Nucleus accumbens (tissue), 56 donors: ENCODE results near the gene PIGW.

Experiments used
- DNase-seq, 56 donors: peaks; one replicate each; lab custom pipeline; 2025; lab: John Stamatoyannopoulos, UW

PIGW gene

DNA sequence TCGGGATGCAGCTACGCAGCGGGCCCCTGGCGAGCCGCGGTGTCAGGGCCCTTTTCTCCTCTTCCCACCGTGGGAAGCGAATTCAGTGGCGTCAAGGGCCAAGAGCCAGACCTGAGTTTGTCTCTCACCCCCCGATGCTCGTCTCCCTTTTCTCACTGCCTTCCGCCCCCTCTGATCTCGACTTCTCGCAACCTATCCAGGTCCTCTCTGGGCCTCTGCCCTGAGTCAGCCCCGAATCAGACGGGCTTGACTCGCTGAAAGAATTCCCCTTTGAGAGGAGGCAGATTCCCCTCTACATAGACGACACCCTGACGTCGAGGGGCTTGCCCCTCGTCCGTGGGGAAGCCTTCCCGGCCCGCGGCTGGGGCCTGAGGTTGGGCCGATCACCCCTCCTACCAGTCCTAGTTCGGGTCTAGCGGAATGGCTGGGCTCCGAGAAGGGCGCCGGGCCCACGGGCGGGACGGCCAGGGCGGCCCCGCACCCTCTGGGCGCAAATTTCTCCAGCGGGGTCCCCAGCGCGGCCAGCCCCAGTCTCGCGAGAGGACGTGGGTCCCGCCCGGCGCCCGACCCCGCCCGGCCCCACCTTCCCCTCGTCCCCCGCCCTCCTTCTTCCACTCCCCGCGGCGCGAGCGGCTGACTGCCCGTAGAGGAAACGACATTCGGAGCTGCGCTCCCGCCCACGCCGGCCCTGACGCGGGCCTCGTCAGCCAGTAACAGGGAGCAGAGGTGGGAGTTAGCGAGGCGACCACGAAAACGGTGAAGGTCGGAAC is 9.7 kb downstream of the PIGW start, which contains the start of gene GGNBP2:
Gene GGNBP2, plus strand, starts transcription at position 613 of the 770 bp plus-strand sequence. CDS start 806 bp downstream, outside the sequence.
- DNase-seq, result peak in 55 of 56 donors; percentile 54 to 92 (median 85)

DNA sequence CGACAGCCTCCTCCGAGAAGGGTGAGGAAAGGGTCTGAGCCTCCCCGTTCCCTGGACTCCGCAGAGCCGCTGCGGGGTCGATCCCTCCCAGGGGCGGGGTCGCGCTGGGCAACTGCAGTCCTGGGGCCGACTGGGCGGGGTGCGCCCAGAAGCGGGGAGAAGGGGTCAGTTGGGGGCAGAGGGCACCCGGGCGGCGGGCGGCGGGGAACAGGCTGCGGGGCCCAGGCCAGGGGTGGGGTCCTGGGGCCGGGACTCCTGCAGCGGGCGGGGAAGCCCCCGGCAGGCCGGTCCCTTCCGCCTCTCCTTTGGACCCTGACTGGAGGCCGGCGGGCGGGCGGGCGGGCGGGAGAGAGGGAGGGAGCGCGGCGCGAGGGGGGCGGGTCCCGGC is 10.3 kb downstream of the PIGW start:
- DNase-seq, result peak in 22 of 56 donors; percentile 54 to 95 (median 85)

DNA sequence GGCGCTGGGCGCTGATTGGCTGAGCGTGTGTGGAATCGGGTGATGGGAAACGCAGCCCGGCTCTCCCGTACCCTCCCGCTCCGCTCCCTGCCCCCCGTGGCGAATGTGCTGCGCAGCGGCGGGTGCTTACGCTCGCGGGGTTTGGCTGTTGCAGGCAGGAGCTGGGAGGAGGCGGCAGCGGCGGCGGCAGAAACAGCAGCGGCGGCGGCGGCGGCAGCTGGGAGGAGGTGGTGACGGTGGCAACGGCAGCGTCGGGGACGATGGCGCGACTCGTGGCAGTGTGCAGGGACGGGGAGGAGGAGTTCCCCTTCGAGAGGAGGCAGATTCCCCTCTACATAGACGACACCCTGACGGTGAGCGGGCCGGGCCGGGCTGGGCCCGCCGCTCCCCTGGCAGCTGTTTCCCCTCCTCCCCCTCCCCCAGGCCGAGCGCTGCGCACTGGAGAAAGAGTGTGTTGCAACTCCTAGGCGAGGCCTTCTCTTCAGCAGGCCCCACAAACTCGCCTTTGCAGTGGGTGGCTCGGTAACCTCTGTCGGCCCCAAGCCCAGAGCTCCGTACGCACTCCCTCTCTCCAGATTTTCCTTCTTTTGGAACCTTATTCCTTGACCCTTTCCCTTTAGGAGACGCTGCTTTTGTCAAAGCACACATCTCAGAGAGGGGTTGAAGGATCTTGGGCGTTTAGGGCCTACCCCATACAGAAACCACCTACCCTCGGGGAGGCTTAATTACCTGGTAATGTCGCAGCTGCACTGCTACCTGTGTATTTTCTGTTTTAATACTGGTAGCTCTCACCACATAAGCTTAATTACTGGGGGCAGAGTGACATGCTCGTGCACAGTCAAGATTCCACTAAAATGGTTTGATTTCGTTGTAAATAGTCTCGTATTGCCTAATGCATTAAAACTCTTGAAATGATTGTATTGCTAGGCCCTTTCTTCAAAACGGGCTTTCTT is 11.0 kb downstream of the PIGW start:
- DNase-seq, result peak in 54 of 56 donors; percentile 71 to 98 (median 94)

GRCh38 chr17:36546418-36547093 is 11.8 kb downstream of the PIGW start:
- DNase-seq, result no peak

DNA sequence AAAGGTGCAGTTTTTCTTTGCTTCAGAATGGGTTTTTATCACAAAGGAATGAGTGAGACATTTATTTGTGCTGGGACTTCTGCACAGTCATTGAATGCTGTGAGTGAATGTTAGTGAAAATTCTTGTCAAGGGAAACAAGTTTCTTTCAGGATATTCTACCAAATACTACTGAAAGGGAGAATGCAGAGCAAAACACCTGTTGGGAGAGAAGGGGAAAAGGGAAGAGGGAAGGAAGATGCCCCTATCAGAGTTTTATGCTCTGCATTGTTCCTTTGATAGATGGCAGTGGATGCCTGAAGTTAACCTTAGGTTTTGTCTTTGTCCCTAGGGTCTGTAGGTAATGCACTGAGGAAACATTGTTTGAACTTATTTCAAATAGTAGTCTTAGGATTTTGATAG is 13.0 kb downstream of the PIGW start:
- DNase-seq, result no peak

DNA sequence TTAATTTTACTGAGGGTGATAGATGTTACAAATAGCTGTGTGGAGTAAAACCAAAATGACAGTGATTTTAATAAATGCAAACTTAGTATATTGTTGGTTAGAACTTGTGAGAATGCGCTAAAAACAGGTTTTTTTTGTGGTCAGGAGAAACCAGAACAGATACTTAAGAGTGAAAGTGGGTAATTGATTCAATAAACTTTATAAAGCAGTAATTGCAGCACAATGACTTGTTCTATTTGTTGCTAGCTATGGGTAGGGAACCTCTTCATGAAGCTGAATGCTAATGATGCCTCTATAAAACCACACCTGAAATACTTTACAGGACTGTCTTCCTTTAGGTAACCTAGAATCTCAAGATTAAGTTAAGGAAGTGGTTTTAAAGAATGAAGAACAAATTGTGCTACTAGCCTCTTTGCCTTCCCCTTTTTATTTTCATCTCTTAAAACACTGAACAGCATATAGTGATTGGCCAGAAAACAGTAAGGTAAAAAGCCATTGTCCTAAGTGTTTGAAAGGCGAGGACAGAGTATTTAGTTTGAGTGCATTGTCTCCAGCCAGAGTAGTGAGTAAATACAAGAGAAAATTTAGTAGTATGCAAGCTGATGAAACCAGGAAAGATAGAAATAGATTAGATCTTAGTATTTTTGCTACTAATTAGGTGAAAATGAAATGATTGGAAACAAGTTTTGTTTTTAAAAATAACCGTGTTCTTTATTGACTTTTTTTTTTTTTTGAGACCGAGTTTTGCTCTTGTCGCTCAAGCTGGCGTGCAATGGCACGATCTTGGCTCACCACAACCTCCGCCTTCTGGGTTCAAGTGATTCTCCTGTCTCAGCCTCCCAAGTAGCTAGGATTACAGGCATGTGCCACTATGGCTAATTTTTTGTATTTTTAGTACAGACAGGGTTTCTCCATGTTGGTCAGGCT is 16.0 kb downstream of the PIGW start:
- no peak for DNase-seq

GRCh38 chr17:36553459-36553858 is 18.7 kb downstream of the PIGW start:
- no peak for DNase-seq

DNA sequence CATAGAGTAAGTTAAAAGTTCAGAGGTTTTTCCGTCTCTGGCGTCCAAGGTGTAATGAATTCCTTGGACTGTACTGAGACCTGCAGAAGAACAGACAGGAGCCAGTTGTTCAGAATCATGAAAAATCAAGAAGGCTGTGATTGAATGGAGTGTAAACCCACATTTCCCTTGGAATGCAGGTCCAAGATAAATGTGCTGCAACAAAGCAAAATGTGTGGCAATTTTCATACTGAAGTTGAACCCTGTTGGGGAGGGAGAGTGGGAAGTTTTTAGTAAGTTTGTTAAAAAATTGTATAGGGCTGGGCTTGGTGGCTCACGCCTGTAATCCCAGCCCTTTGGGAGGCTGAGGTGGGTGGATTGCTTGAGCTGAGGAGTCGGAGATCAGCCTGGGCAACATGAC is 31.3 kb downstream of the PIGW start:
- DNase-seq, result no peak

DNA sequence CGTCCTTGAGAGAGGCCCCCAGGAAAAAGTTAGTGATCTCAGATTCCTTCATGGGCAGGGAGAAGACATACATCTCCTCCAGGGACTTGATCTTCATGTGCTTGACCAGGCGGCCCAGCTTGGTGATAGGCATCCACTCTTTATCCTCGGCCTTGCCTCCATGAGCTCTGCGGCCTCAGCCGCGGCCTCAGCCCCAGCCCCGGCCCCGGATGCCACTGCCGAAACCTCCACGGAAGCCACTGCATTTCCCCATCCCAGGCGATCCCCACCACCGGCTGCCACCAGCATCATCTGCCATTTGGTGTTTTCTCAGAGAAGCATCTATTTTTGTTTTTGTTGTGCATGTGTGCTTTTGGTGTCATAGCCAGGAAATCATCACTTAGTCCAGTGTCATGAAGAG is 40.2 kb downstream of the PIGW start:
- no peak for DNase-seq

GRCh38 chr17:36576793-36577192 is 42.0 kb downstream of the PIGW start:
- no peak for DNase-seq

- no peak for DNase-seq
These were observed 43.9 kb downstream of the PIGW start for GRCh38 chr17:36578671-36579070.

GRCh38 chr17:36583787-36584186 is 49.0 kb downstream of the PIGW start:
- DNase-seq, result no peak

- DNase-seq, result peak in 6 of 56 donors; percentile 3 to 53 (median 14)
These were observed 51.4 kb downstream of the PIGW start for GRCh38 chr17:36586138-36586537.
